Transverse colon (tissue), 4 donors: ENCODE data around the gene CCNY.

Experiments used
- POLR2A ChIP-seq: fragments of 450-650 bp; IDR thresholded peaks from one replicate; pipeline ENCODE4 v1.6.1; 2016; ENCODE audit warnings: antibody characterized with exemption, mild to moderate bottlenecking, moderate library complexity
- POLR2AphosphoS5 ChIP-seq, 3 donors: sonication (generic); formaldehyde crosslinking; IDR thresholded peaks; one replicate each; pipeline ENCODE4 v1.6.1; 2016; ENCODE audit warnings: antibody characterized with exemption in 3 of 3
- TF ChIP-seq, protein P1 (sequence below), 5 experiments: fragments of 200-600 bp in 3 of 5; fragments of 450-650 bp in 2 of 5; sonication (generic) in 3 of 5; IDR thresholded peaks; 1 replicate in 2 of 5; 2 replicates in 3 of 5; pipeline ENCODE4 v1.5.1; 2016 to 2017; ENCODE audit warnings: antibody characterized with exemption in 5 of 5, inconsistent platforms in 3 of 5, mild to moderate bottlenecking in 2 of 5, moderate library complexity in 1 of 5

DNA sequence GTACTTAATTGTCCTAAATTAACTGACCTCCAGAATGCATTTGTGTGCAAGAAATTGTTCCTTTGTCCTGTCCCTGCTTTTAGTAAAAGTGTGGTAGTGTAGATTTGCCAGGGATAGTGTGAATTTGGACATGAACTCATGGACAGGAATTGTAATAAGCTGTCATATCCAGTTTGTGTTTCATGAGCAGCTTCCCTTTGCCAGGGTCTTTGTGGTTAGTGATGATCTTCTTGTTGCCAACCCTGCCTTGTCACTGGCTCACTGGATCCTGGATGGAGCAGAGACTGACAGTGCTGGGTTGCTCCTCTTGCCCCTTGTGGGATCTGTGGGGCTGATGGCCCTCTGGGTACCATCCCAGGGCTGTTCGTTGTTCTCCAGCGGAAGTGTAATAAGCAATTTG lies 110.1 kb downstream of the CCNY start:
- TF ChIP-seq, protein P1, sequence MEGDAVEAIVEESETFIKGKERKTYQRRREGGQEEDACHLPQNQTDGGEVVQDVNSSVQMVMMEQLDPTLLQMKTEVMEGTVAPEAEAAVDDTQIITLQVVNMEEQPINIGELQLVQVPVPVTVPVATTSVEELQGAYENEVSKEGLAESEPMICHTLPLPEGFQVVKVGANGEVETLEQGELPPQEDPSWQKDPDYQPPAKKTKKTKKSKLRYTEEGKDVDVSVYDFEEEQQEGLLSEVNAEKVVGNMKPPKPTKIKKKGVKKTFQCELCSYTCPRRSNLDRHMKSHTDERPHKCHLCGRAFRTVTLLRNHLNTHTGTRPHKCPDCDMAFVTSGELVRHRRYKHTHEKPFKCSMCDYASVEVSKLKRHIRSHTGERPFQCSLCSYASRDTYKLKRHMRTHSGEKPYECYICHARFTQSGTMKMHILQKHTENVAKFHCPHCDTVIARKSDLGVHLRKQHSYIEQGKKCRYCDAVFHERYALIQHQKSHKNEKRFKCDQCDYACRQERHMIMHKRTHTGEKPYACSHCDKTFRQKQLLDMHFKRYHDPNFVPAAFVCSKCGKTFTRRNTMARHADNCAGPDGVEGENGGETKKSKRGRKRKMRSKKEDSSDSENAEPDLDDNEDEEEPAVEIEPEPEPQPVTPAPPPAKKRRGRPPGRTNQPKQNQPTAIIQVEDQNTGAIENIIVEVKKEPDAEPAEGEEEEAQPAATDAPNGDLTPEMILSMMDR (IDR thresholded peaks at IDR 0.05) = no peak
- TF ChIP-seq POLR2A (no peak), POLR2AphosphoS5 (IDR thresholded peaks at IDR 0.05) (no peak)
